Activated T-cell treated with anti-CD3 and anti-CD28 coated beads, Interleukin-2, amount 50 U/mL, for 24 hours (primary cell): Measurements from ENCODE around the gene MRTFB.
"Not testable (repeated sequence)": the region's sequence is repeated elsewhere in the genome, so short reads cannot be mapped to it uniquely, and the experiment has no call there.

ENCODE experiments used
- DNase-seq: peaks from one replicate; pipeline ENCODE4 v3.0.0-alpha.2; 2020
- H3K27ac Mint-ChIP-seq: 2 replicates; pipeline ENCODE4 v1.8.0; 2020; ENCODE audit warnings: mild to moderate bottlenecking, mixed read lengths
- H3K27me3 Mint-ChIP-seq: 2 replicates; pipeline ENCODE4 v1.8.0; 2020; ENCODE audit warnings: mixed read lengths
- H3K36me3 Mint-ChIP-seq: 2 replicates; pipeline ENCODE4 v1.8.0; 2020; ENCODE audit warnings: low read depth, mixed read lengths
- H3K4me1 Mint-ChIP-seq: 2 replicates; pipeline ENCODE4 v1.8.0; 2020; ENCODE audit warnings: low read depth, mixed read lengths
- H3K4me3 Mint-ChIP-seq: 2 replicates; pipeline ENCODE4 v1.8.0; 2020; ENCODE audit warnings: mild to moderate bottlenecking, moderate library complexity, mixed read lengths
- H3K9me3 Mint-ChIP-seq: 2 replicates; pipeline ENCODE4 v1.8.0; 2020; ENCODE audit warnings: mixed read lengths

Gene MRTFB, protein sequence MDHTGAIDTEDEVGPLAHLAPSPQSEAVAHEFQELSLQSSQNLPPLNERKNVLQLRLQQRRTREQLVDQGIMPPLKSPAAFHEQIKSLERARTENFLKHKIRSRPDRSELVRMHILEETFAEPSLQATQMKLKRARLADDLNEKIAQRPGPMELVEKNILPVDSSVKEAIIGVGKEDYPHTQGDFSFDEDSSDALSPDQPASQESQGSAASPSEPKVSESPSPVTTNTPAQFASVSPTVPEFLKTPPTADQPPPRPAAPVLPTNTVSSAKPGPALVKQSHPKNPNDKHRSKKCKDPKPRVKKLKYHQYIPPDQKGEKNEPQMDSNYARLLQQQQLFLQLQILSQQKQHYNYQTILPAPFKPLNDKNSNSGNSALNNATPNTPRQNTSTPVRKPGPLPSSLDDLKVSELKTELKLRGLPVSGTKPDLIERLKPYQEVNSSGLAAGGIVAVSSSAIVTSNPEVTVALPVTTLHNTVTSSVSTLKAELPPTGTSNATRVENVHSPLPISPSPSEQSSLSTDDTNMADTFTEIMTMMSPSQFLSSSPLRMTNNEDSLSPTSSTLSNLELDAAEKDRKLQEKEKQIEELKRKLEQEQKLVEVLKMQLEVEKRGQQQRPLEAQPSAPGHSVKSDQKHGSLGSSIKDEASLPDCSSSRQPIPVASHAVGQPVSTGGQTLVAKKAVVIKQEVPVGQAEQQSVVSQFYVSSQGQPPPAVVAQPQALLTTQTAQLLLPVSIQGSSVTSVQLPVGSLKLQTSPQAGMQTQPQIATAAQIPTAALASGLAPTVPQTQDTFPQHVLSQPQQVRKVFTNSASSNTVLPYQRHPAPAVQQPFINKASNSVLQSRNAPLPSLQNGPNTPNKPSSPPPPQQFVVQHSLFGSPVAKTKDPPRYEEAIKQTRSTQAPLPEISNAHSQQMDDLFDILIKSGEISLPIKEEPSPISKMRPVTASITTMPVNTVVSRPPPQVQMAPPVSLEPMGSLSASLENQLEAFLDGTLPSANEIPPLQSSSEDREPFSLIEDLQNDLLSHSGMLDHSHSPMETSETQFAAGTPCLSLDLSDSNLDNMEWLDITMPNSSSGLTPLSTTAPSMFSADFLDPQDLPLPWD

DNA sequence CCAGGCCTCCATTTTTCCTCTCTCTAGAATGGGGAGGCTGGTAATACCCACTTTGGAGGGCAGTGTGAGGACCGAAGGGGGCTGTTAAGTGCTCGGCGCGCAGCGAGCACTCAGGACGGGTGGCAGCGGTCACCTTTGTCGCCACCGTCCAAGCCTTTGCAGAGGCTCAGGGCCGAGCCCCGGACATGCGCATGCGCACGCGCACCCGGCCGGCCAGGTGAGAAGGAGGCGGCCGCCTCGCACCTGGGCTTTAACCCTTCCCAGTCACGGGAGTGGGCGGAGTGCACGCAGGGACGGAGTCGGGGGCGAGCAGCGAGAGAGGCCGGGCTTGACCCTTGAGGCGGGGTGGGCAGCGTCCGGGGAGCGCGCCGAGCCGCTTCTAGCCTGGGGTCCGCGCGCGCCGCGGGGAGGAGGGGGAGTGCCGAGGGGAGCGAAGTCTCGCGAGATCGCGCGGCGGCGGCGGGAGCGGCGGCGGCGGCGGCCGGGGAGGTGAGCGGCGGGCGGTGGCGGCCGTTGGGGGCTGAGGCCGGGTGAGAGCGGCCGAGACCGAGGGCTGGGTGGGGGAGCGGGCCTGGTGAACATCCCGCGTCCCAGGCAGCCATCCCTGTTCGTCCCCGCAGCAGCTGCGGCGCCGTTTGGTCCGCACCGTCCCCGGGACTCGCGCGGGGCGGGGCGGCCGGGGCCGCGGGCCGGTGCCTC is at the start of gene MRTFB:
MRTFB (plus strand) TSS at position 443 of the 699 bp plus-strand sequence. CDS start 69,288 bp downstream, outside the sequence.
- Mint-ChIP-seq H3K27me3 (peaks cover 6% of the 10 kb centered on the region), H3K4me1 (peaks cover 29% of the 10 kb centered on the region), H3K27ac (peak within 1 kb of the TSS; percentile 92), H3K36me3 (peaks cover 7% of the 10 kb centered on the region), H3K9me3 (no peaks in the 10 kb centered on the region), H3K4me3 (peak within 1 kb of the TSS; percentile 88)
- peak; percentile 91 for DNase-seq

DNA sequence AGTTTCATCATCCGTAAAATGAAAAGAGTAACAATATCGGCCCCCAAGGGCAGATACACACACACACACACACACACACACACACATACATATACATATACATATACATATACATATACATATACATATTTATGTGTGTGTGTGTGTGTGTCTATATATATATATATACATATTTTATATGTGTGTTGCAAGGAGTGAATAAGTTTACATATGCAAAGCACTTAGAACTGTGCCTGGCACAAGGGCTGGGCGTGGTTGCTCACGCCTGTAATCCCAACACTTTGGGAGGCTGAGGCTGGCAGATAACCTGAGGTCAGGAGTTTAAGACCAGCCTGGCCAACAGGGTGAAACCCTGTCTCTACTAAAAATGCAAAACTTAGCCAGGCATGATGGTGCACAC is 47.6 kb upstream of the MRTFB start:
- DNase-seq, H3K27ac Mint-ChIP-seq, H3K36me3 Mint-ChIP-seq, H3K9me3 Mint-ChIP-seq, H3K4me1 Mint-ChIP-seq, H3K4me3 Mint-ChIP-seq: not testable (repeated sequence)
- peaks cover 12% of the 10 kb centered on the region for H3K27me3 Mint-ChIP-seq

GRCh38 chr16:14024283-14024682 is 46.8 kb upstream of the MRTFB start:
- H3K9me3 Mint-ChIP-seq, result peaks cover 4% of the 10 kb centered on the region
- no peak overlapping the region for H3K27ac Mint-ChIP-seq
- DNase-seq, result no peak
- no peaks in the 10 kb centered on the region for H3K36me3 Mint-ChIP-seq
- no peak overlapping the region for H3K4me3 Mint-ChIP-seq
- peaks cover 12% of the 10 kb centered on the region for H3K27me3 Mint-ChIP-seq
- H3K4me1 Mint-ChIP-seq, result no peaks in the 10 kb centered on the region

DNA sequence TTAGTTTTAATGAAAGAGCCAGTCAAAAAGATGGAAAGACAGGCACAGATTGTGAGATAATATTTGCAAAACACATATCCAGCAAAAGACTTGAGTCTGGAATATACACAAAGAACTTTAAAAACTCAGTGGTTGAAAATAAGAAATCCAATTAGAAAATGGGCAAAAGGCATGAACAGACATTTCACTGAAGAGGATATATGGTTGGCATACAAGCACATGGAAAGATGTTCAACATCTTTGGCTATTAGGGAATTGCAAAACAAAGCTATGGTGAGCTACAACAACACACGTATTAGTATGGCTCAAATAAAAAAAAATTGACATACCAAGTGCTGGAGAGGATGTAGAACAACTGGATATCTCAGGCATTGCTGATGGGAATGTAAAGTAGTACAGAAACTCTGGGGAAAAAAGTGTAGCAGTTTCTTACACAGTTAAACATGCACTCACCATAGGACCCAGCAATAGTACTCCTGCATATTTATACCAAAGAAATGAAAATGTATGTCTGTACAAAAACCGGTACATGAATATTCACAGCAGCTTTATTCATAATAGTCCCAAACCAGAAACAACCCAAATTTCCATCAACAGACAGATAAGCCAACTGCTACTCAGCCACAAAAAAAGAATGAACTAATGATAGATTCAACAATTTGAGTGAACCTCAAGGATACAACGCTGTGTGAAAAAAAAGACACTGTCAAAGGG is 44.4 kb upstream of the MRTFB start:
- peaks cover 12% of the 10 kb centered on the region for H3K27me3 Mint-ChIP-seq
- no peak overlapping the region for H3K27ac Mint-ChIP-seq
- H3K36me3 Mint-ChIP-seq, result no peaks in the 10 kb centered on the region
- H3K9me3 Mint-ChIP-seq, result peaks cover 4% of the 10 kb centered on the region
- H3K4me1 Mint-ChIP-seq, result no peaks in the 10 kb centered on the region
- no peak for DNase-seq
- no peak overlapping the region for H3K4me3 Mint-ChIP-seq

- H3K36me3 Mint-ChIP-seq, result no peaks in the 10 kb centered on the region
- no peak for DNase-seq
- no peak overlapping the region for H3K4me3 Mint-ChIP-seq
- peaks cover 12% of the 10 kb centered on the region for H3K27me3 Mint-ChIP-seq
- no peak overlapping the region for H3K27ac Mint-ChIP-seq
- H3K4me1 Mint-ChIP-seq, result no peaks in the 10 kb centered on the region
- peaks cover 4% of the 10 kb centered on the region for H3K9me3 Mint-ChIP-seq
These were observed 42.9 kb upstream of the MRTFB start for GRCh38 chr16:14028202-14028601.

- H3K9me3 Mint-ChIP-seq, result peaks cover 4% of the 10 kb centered on the region
- H3K4me3 Mint-ChIP-seq, result no peak overlapping the region
- H3K4me1 Mint-ChIP-seq, result no peaks in the 10 kb centered on the region
- no peak overlapping the region for H3K27ac Mint-ChIP-seq
- peaks cover 7% of the 10 kb centered on the region for H3K27me3 Mint-ChIP-seq
- DNase-seq, result no peak
- no peaks in the 10 kb centered on the region for H3K36me3 Mint-ChIP-seq
These were observed 41.5 kb upstream of the MRTFB start for GRCh38 chr16:14029658-14030057.

- no peak overlapping the region for H3K4me3 Mint-ChIP-seq
- no peaks in the 10 kb centered on the region for H3K27me3 Mint-ChIP-seq
- H3K4me1 Mint-ChIP-seq, result no peaks in the 10 kb centered on the region
- H3K36me3 Mint-ChIP-seq, result no peaks in the 10 kb centered on the region
- H3K9me3 Mint-ChIP-seq, result peaks cover 6% of the 10 kb centered on the region
- no peak overlapping the region for H3K27ac Mint-ChIP-seq
- DNase-seq, result no peak
These were observed 36.0 kb upstream of the MRTFB start for GRCh38 chr16:14035092-14035491.

DNA sequence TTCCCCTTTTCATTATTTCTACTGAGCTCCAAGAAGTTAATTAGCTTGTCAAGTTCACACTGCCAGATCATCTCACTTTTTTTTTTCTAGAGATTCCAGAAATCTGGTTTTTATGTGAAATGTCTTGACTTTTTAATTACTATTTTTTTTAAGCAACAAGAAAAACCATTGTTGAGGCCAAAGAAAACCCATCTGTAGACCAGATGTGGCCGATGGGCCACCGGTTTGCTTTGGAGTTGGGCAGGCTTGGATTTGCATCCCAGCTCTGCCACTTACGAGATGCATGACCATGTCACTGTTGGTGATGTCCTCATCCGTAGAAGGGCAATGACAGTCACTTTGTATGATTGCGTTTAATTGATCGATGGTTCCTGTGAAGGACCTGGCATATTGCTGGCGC is 34.2 kb upstream of the MRTFB start:
- Mint-ChIP-seq H3K27ac (no peak overlapping the region), H3K9me3 (peaks cover 6% of the 10 kb centered on the region)
- DNase-seq, result no peak

DNA sequence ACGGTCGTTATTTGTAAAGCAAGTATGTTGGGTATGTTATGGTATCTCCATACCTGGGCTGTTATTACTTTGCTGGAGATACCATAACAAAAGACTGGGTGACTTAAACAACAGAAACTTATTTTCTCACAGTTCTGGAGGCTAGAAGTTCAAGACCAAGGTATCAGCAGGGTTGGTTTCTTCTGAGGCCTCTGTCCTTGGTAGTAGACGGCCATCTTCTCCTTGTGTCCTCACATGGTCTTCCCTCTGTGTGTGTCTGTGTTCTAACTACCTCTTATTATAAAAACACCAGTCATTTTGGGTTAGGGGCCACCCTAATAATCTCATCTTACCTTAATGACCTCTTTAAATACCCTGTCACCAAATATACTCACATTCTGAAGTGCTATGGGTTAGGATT is 33.2 kb upstream of the MRTFB start:
- no peaks in the 10 kb centered on the region for H3K36me3 Mint-ChIP-seq
- H3K4me1 Mint-ChIP-seq, result peaks cover 5% of the 10 kb centered on the region
- H3K27ac Mint-ChIP-seq, result no peak overlapping the region
- H3K9me3 Mint-ChIP-seq, result peaks cover 6% of the 10 kb centered on the region
- DNase-seq, result no peak
- H3K4me3 Mint-ChIP-seq, result no peak overlapping the region
- H3K27me3 Mint-ChIP-seq, result no peaks in the 10 kb centered on the region

More for the DNA sequence above, 34.2 kb upstream of the MRTFB start:
- Mint-ChIP-seq H3K27me3 (no peaks in the 10 kb centered on the region), H3K36me3 (no peaks in the 10 kb centered on the region), H3K4me1 (peaks cover 5% of the 10 kb centered on the region), H3K4me3 (no peak overlapping the region)

GRCh38 chr16:14041164-14041563 is 30.0 kb upstream of the MRTFB start:
- Mint-ChIP-seq H3K27me3 (no peaks in the 10 kb centered on the region), H3K4me1 (peaks cover 5% of the 10 kb centered on the region), H3K27ac (no peak overlapping the region), H3K4me3 (no peak overlapping the region), H3K9me3 (peaks cover 6% of the 10 kb centered on the region), H3K36me3 (no peaks in the 10 kb centered on the region)
- no peak for DNase-seq

- Mint-ChIP-seq H3K27ac (no peak overlapping the region), H3K36me3 (no peaks in the 10 kb centered on the region), H3K27me3 (no peaks in the 10 kb centered on the region), H3K4me3 (no peak overlapping the region), H3K4me1 (peaks cover 5% of the 10 kb centered on the region), H3K9me3 (peaks cover 6% of the 10 kb centered on the region)
- DNase-seq, result no peak
These were observed 28.4 kb upstream of the MRTFB start for GRCh38 chr16:14042706-14043105.

- no peak for DNase-seq
- Mint-ChIP-seq H3K9me3 (peaks cover 6% of the 10 kb centered on the region), H3K4me3 (no peak overlapping the region), H3K27me3 (no peaks in the 10 kb centered on the region), H3K36me3 (no peaks in the 10 kb centered on the region), H3K27ac (no peak overlapping the region), H3K4me1 (peaks cover 5% of the 10 kb centered on the region)
These were observed 27.8 kb upstream of the MRTFB start for GRCh38 chr16:14043278-14043677.

DNA sequence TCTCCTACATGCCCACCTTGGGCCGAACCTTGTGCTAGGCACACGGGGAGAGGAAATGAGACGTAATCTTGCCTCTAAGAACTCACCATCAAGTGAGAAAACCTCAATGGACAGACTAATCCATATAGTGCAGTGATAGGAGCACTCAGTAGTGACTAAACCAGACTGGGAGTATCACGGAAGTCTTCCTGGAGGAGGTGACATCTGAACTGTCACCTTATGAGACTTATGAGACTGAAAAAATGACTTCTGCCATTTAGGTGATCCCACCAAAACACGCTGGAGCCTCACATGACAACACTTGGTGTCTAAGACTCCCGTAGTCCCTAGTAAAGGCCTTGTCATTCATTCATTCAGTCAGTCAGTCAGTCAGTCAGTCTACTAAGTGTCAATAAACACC is 27.3 kb upstream of the MRTFB start:
- peaks cover 5% of the 10 kb centered on the region for H3K4me1 Mint-ChIP-seq
- no peaks in the 10 kb centered on the region for H3K36me3 Mint-ChIP-seq
- H3K4me3 Mint-ChIP-seq, result no peak overlapping the region
- H3K27me3 Mint-ChIP-seq, result no peaks in the 10 kb centered on the region
- H3K9me3 Mint-ChIP-seq, result peaks cover 3% of the 10 kb centered on the region
- no peak overlapping the region for H3K27ac Mint-ChIP-seq
- DNase-seq, result no peak
